SK-N-SH treated with all-trans-retinoic acid at 6 μM for 48 hours (cell line): ENCODE measurements around the gene UGT1A1.
"Not testable (repeated sequence)": the region's sequence is repeated elsewhere in the genome, so short reads cannot be mapped to it uniquely, and the experiment has no call there.

ENCODE experiments used
- ATAC-seq: fragments of 200-7000 bp; cut with Tn5 transposase; 3 replicates; pipeline ENCODE4 v1.9.1; 2020; ENCODE audit warnings: mild to moderate bottlenecking, moderate library complexity
- ARNTL ChIP-seq: fragments of 450-650 bp; formaldehyde crosslinking; IDR thresholded peaks from 2 replicates; pipeline ENCODE4 v1.5.0; 2020; ENCODE audit warnings: low read depth, mild to moderate bottlenecking, moderate library complexity, borderline replicate concordance
- BACH2 ChIP-seq: fragments of 250-450 bp; sonication (Bioruptor Pico); IDR thresholded peaks from 2 replicates; pipeline ENCODE4 v1.9.0; 2021; ENCODE audit warnings: mild to moderate bottlenecking, borderline replicate concordance
- CREB5 ChIP-seq: fragments of 250-450 bp; sonication (Bioruptor Pico); IDR thresholded peaks from 2 replicates; pipeline ENCODE4 v1.5.1; 2020; ENCODE audit warnings: low read depth, mild to moderate bottlenecking, moderate library complexity
- CSDC2 ChIP-seq: fragments of 250-450 bp; sonication (Bioruptor Pico); IDR thresholded peaks from 2 replicates; pipeline ENCODE4 v1.5.0; 2020; ENCODE audit warnings: mild to moderate bottlenecking, moderate library complexity
- CSRNP3 ChIP-seq: fragments of 250-450 bp; sonication (Bioruptor Pico); IDR thresholded peaks from 2 replicates; pipeline ENCODE4 v1.5.1; 2021; ENCODE audit warnings: mild to moderate bottlenecking, moderate library complexity
- ESRRG ChIP-seq: fragments of 250-450 bp; sonication (Bioruptor Pico); IDR thresholded peaks from 2 replicates; pipeline ENCODE4 v1.6.1; 2021; ENCODE audit warnings: mild to moderate bottlenecking
- ISL1 ChIP-seq: fragments of 250-450 bp; sonication (Bioruptor Pico); IDR thresholded peaks from 2 replicates; pipeline ENCODE4 v2.1.2; 2022; ENCODE audit warnings: mild to moderate bottlenecking, moderate library complexity
- OSR1 ChIP-seq: fragments of 250-450 bp; sonication (Bioruptor Pico); IDR thresholded peaks from 2 replicates; pipeline ENCODE4 v1.8.0; 2022; ENCODE audit warnings: moderate library complexity, mild to moderate bottlenecking, inconsistent platforms
- PATZ1 ChIP-seq: fragments of 250-450 bp; sonication (Bioruptor Pico); IDR thresholded peaks from 2 replicates; pipeline ENCODE4 v1.8.0; 2020; ENCODE audit warnings: mild to moderate bottlenecking, moderate library complexity, borderline replicate concordance
- POU6F1 ChIP-seq: fragments of 250-450 bp; sonication (Bioruptor Pico); IDR thresholded peaks from 2 replicates; pipeline ENCODE4 v1.8.0; 2021; ENCODE audit warnings: low read depth, mild to moderate bottlenecking, moderate library complexity, borderline replicate concordance
- PPARA ChIP-seq: fragments of 250-450 bp; sonication (Bioruptor Pico); IDR thresholded peaks from 2 replicates; pipeline ENCODE4 v1.5.0; 2020; ENCODE audit warnings: mild to moderate bottlenecking, borderline replicate concordance
- RARB ChIP-seq: fragments of 250-450 bp; sonication (Bioruptor Pico); IDR thresholded peaks from 2 replicates; pipeline ENCODE4 v1.8.0; 2021; ENCODE audit warnings: mild to moderate bottlenecking, moderate library complexity
- SNAI2 ChIP-seq: fragments of 250-450 bp; sonication (Bioruptor Pico); IDR thresholded peaks from 2 replicates; pipeline ENCODE4 v1.5.0; 2020; ENCODE audit warnings: mild to moderate bottlenecking, moderate library complexity
- TCF4 ChIP-seq: fragments of 250-450 bp; sonication (Bioruptor Pico); IDR thresholded peaks from 2 replicates; pipeline ENCODE4 v1.8.0; 2021; ENCODE audit warnings: mild to moderate bottlenecking, moderate library complexity, borderline replicate concordance
- TSHZ2 ChIP-seq: fragments of 250-450 bp; sonication (Bioruptor Pico); IDR thresholded peaks from 2 replicates; pipeline ENCODE4 v1.5.0; 2020; ENCODE audit warnings: mild to moderate bottlenecking, moderate library complexity
- ZFP3 ChIP-seq: fragments of 250-450 bp; sonication (Bioruptor Pico); IDR thresholded peaks from 2 replicates; pipeline ENCODE4 v1.5.0; 2020; ENCODE audit warnings: mild to moderate bottlenecking, moderate library complexity
- ZFP30 ChIP-seq: fragments of 450-650 bp; formaldehyde crosslinking; IDR thresholded peaks from 2 replicates; pipeline ENCODE4 v1.5.0; 2022; ENCODE audit warnings: mild to moderate bottlenecking, moderate library complexity
- ZNF565 ChIP-seq: fragments of 450-650 bp; formaldehyde crosslinking; conservative IDR thresholded peaks from 2 replicates; pipeline ENCODE4 v1.5.0; 2020; ENCODE audit warnings: low read depth, mild to moderate bottlenecking, moderate library complexity
- ZNF8 ChIP-seq: fragments of 450-650 bp; formaldehyde crosslinking; IDR thresholded peaks from 2 replicates; pipeline ENCODE4 v1.5.0; 2020; ENCODE audit warnings: mild to moderate bottlenecking, moderate library complexity

The UGT1A1 gene

GRCh38 chr2:233751212-233752009, 8.7 kb upstream of the UGT1A1 start:
- not testable (repeated sequence) for ATAC-seq

GRCh38 chr2:233754872-233755611, 5.0 kb upstream of the UGT1A1 start:
- TF ChIP-seq SNAI2 (CRISPR knock-in tag): no peak
- no peak for TF ChIP-seq PPARA (CRISPR knock-in tag)
- no peak for TF ChIP-seq OSR1 (CRISPR knock-in tag)
- no peak for TF ChIP-seq ESRRG (CRISPR knock-in tag)
- TF ChIP-seq POU6F1 (CRISPR knock-in tag): no peak
- TF ChIP-seq ZNF8 (CRISPR knock-in tag): no peak
- no peak for TF ChIP-seq ZFP30 (CRISPR knock-in tag)
- TF ChIP-seq ZNF565 (CRISPR knock-in tag): no peak
- no peak for TF ChIP-seq CSRNP3
- TF ChIP-seq ISL1 (CRISPR knock-in tag): no peak
- no peak for TF ChIP-seq TSHZ2 (CRISPR knock-in tag)
- TF ChIP-seq CREB5: no peak
- no peak for TF ChIP-seq ARNTL (CRISPR knock-in tag)
- no peak for TF ChIP-seq BACH2 (CRISPR knock-in tag)
- no peak for TF ChIP-seq RARB (CRISPR knock-in tag)
- TF ChIP-seq TCF4 (CRISPR knock-in tag): no peak
- no peak for TF ChIP-seq CSDC2
- no peak for TF ChIP-seq ZFP3
- ATAC-seq: no peak

GRCh38 chr2:233756429-233757081, 3.5 kb upstream of the UGT1A1 start:
- no peak for ATAC-seq
- TF ChIP-seq PPARA (CRISPR knock-in tag): no peak
- TF ChIP-seq CREB5: no peak
- TF ChIP-seq ZFP30 (CRISPR knock-in tag): no peak
- no peak for TF ChIP-seq SNAI2 (CRISPR knock-in tag)
- no peak for TF ChIP-seq PATZ1 (CRISPR knock-in tag)
